Measurements from ENCODE around the gene PRC1. TPM values are rescaled to one million over a fixed set of nuclear protein-coding genes. Genes with fewer than 3 reads are reported as not detected.

The PRC1 gene
- total RNA-seq, 2 donors from 2014 or later = 67.3 to 127 TPM

DNA sequence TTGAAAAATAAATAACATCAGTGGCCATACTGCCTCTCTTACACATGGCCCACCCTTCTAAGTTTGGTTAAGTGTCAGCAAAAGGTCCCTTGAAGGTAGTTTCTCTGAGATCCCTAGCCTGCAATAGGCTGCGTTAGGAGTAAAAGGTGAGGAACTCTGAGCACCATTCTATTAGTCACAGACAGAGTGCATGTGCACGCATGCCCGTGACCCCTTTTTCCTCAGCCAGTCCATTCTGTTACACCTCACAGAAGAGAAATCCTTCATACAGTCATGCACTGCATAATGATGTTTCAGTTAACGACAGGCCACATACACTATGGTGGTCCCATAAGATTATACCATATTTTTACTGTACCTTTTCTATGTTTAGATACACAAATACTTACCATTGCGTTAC, 27.1 kb downstream of the PRC1 start:
- TF ChIP-seq, protein P1, sequence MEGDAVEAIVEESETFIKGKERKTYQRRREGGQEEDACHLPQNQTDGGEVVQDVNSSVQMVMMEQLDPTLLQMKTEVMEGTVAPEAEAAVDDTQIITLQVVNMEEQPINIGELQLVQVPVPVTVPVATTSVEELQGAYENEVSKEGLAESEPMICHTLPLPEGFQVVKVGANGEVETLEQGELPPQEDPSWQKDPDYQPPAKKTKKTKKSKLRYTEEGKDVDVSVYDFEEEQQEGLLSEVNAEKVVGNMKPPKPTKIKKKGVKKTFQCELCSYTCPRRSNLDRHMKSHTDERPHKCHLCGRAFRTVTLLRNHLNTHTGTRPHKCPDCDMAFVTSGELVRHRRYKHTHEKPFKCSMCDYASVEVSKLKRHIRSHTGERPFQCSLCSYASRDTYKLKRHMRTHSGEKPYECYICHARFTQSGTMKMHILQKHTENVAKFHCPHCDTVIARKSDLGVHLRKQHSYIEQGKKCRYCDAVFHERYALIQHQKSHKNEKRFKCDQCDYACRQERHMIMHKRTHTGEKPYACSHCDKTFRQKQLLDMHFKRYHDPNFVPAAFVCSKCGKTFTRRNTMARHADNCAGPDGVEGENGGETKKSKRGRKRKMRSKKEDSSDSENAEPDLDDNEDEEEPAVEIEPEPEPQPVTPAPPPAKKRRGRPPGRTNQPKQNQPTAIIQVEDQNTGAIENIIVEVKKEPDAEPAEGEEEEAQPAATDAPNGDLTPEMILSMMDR (conservative IDR thresholded peaks at IDR 0.05) = no peak
- 95 to 97% methylated on average over 4 to 5 of the region's 5 CpGs for WGBS, 2 experiments (ENCODE audit: insufficient coverage in 1 of 2, insufficient read length in 1 of 2)
- peaks cover 79% of the 10 kb centered on the region for H3K36me3 ChIP-seq (ENCODE audit: control insufficient read depth, insufficient read depth, low read length)
- H3K27ac ChIP-seq (ENCODE audit: low read depth, low read length) = no peak overlapping the region
- Mint-ChIP-seq H3K27me3 (ENCODE audit: insufficient read depth) (no peaks in the 10 kb centered on the region), H3K27ac (peak overlapping the region; percentile 39), H3K9me3 (no peaks in the 10 kb centered on the region), H3K4me1 (no peaks in the 10 kb centered on the region), H3K4me3 (no peak overlapping the region), H3K36me3 (ENCODE audit: low read depth) (peaks cover 69% of the 10 kb centered on the region)
- H3K4me1 ChIP-seq (ENCODE audit: control insufficient read depth, insufficient read depth, low read length) = no peaks in the 10 kb centered on the region
- H3K4me3 ChIP-seq (ENCODE audit: low read length) = no peak overlapping the region
- DNase-seq = no peak
- no peaks in the 10 kb centered on the region for H3K9me3 ChIP-seq (ENCODE audit: control insufficient read depth, low read length)
- H3K9ac ChIP-seq (ENCODE audit: extremely low read depth, low read length, poor library complexity, severe bottlenecking) = no peak overlapping the region
- no peaks in the 10 kb centered on the region for H3K27me3 ChIP-seq (ENCODE audit: control insufficient read depth, insufficient read depth, low read length, poor library complexity, severe bottlenecking)

GRCh38 chr15:90966262-90966661, 28.1 kb downstream of the PRC1 start:
- Mint-ChIP-seq H3K9me3 (no peaks in the 10 kb centered on the region), H3K36me3 (ENCODE audit: low read depth) (peaks cover 78% of the 10 kb centered on the region), H3K27me3 (ENCODE audit: insufficient read depth) (no peaks in the 10 kb centered on the region), H3K4me1 (no peaks in the 10 kb centered on the region), H3K4me3 (no peak overlapping the region), H3K27ac (no peak overlapping the region)
- H3K9ac ChIP-seq (ENCODE audit: extremely low read depth, low read length, poor library complexity, severe bottlenecking) = no peak overlapping the region
- DNase-seq = no peak
- TF ChIP-seq, protein P1 (conservative IDR thresholded peaks at IDR 0.05) = no peak
- no peaks in the 10 kb centered on the region for H3K9me3 ChIP-seq (ENCODE audit: control insufficient read depth, low read length)
- no peak overlapping the region for H3K27ac ChIP-seq (ENCODE audit: low read depth, low read length)
- no peaks in the 10 kb centered on the region for H3K4me1 ChIP-seq (ENCODE audit: control insufficient read depth, insufficient read depth, low read length)
- peaks cover 88% of the 10 kb centered on the region for H3K36me3 ChIP-seq (ENCODE audit: control insufficient read depth, insufficient read depth, low read length)
- H3K27me3 ChIP-seq (ENCODE audit: control insufficient read depth, insufficient read depth, low read length, poor library complexity, severe bottlenecking) = no peaks in the 10 kb centered on the region
- 97 to 98% methylated on average over 6 to 9 of the region's 9 CpGs for WGBS, 2 experiments (ENCODE audit: insufficient coverage in 1 of 2, insufficient read length in 1 of 2)
- H3K4me3 ChIP-seq (ENCODE audit: low read length) = no peak overlapping the region

GRCh38 chr15:90962021-90962420, 32.3 kb downstream of the PRC1 start:
- Mint-ChIP-seq H3K27me3 (ENCODE audit: insufficient read depth) (no peaks in the 10 kb centered on the region), H3K36me3 (ENCODE audit: low read depth) (peaks cover 53% of the 10 kb centered on the region), H3K9me3 (no peaks in the 10 kb centered on the region), H3K27ac (no peak overlapping the region), H3K4me3 (no peak overlapping the region), H3K4me1 (peaks cover 5% of the 10 kb centered on the region)
- Histone ChIP-seq H3K4me3 (ENCODE audit: low read length) (no peak overlapping the region), H3K4me1 (ENCODE audit: control insufficient read depth, insufficient read depth, low read length) (no peaks in the 10 kb centered on the region), H3K9me3 (ENCODE audit: control insufficient read depth, low read length) (no peaks in the 10 kb centered on the region), H3K27ac (ENCODE audit: low read depth, low read length) (no peak overlapping the region), H3K36me3 (ENCODE audit: control insufficient read depth, insufficient read depth, low read length) (peaks cover 58% of the 10 kb centered on the region), H3K9ac (ENCODE audit: extremely low read depth, low read length, poor library complexity, severe bottlenecking) (no peak overlapping the region), H3K27me3 (ENCODE audit: control insufficient read depth, insufficient read depth, low read length, poor library complexity, severe bottlenecking) (no peaks in the 10 kb centered on the region)
- WGBS, 2 experiments (ENCODE audit: insufficient coverage in 1 of 2, insufficient read length in 1 of 2) = 93 to 100% methylated on average over 4 of the region's 4 CpGs
- TF ChIP-seq, protein P1 (conservative IDR thresholded peaks at IDR 0.05) = no peak
- no peak for DNase-seq
